ENCODE data around the gene FBXO3.

The FBXO3 gene

GRCh38 chr11:33772870-33773269 is 1.4 kb downstream of the FBXO3 start:
- DNase-seq (ENCODE audit: low spot score) (no peak), FAIRE-seq (no peak)

DNA sequence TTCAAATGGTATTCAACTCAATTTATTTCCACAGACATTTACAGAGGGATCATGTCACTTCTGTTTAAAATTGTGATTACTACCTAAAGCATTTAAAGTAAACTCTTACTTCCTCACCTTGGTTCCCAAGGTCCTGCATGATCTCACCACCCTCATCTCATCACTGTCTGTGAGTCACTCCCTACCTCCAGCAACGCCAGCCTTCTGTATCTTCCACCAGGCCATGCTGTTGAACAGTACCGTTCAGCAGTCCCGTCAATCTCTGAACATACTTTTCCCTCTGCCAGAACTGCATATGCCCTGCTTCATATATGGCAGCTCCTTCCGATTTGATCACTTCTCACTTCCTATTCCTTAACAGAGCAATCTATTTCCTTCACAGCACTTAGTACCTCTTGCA is 2.0 kb downstream of the FBXO3 start:
- peak; percentile 31 for DNase-seq (ENCODE audit: low spot score)
- FAIRE-seq, result no peak

DNA sequence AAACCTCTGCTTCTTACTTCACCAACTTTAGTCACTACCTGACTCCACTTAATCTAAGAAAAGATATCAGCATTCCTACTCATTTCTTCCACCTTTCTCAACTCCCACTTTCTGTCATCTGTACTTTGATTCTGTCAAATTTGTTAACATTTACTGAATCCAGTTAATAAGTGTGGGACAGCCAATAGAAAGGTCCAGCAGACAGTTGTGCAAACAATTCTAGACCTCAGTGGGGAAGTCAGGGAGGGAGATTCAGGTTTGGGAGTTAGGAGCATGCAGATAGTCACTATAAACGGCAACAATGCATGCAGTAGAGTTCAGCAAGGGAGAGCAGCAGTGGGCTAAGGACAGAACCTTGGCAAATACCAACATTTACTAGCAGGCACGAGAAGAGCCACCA is 4.1 kb downstream of the FBXO3 start:
- no peak for FAIRE-seq
- DNase-seq (ENCODE audit: low spot score), result no peak

GRCh38 chr11:33769542-33769941 is 4.8 kb downstream of the FBXO3 start:
- FAIRE-seq, result no peak
- DNase-seq (ENCODE audit: low spot score), result no peak

DNA sequence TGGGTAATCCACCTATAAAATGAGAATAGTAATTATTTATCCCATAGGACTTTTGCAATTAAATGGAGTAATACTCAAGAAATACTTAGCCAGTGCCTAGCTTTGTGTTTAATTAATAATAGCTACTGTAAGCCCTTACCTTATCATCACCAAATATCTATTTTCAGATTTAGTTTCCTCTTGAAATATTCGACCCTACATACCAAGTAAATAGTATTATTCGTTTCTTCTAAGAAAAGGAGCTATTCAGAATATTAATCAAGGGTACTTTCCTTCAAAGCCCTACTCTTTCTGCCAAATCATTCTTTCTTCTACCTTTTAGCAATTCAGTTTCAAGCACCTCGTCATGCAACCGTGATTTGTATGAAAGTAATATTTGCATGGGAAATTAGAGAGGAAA is 6.7 kb downstream of the FBXO3 start:
- DNase-seq (ENCODE audit: low spot score) (no peak), FAIRE-seq (no peak)

- no peak for FAIRE-seq
Measured at GRCh38 chr11:33766085-33766484, 8.2 kb downstream of the FBXO3 start.

DNA sequence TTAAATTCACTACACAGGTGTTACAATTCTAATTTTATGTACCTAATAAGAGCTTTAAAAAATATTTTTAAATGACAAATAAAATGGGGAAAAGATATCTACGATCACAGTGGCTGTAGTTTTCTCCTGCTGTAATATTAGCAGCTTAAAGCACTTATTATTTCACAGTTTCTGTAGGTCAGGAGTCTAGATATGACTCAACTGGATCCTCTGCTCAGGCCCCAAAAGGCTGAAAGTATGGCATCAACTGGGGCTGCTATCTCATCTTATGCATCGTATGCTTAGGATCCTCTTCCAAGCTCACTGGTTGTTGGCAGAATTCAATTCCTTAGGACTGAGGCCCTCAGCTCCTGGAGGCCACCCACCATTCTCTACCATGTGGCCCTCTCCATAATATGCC is 12.8 kb downstream of the FBXO3 start:
- FAIRE-seq (no peak), DNase-seq (ENCODE audit: low spot score) (no peak)

More at GRCh38 chr11:33766085-33766484, 8.2 kb downstream of the FBXO3 start:
- DNase-seq (ENCODE audit: low spot score), result no peak

DNA sequence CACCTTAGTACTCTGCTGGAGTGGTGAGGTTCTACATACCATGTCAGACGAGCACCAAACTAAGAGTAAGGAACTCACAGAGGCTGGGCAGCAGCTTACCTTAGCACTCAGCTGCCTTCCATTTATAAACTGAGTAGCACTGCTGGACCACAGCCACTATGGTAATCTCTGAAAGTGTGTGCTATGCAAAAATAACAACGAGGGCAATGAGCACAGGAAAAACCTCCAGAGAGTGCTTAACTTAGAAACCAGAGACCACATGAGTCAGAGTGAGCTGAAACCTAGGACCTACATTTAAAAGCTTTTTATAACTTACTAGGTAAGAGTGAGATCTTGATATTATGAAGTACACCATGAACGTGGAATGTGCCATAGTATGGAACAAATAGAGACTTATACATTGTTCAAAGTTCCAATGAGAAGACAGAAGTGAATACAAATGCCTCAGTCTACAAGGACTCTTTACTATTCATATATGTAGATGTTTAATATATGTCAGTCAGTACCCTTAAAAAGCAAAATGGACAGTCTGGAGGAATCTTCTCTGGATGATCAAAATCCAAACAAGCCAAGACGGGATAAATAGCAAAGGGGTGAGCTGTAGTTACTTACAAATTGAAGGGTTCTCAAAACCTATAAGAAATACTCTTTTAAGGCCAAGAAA is 20.9 kb downstream of the FBXO3 start:
- DNase-seq (ENCODE audit: low spot score), result no peak
- no peak for FAIRE-seq

DNA sequence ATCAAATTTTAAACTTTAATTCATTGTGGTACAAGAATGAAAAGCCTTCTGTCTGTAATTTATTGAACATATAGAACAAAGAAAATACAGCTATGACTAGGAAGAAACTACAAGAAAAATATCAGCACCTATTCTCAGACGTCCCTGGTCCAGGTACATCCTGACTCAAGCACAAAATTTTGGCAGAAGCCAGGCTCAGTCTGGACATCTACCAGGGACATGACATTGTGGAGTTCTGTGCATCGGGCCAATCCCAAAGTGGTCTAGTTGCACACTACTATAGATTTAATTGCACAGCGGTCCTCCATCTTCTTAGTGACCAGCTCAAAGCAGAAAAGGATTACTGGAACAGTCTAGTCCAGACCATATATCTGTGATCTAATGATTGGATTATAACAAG is 22.4 kb downstream of the FBXO3 start:
- FAIRE-seq (no peak), DNase-seq (ENCODE audit: low spot score) (no peak)

- DNase-seq (ENCODE audit: low spot score), result no peak
- FAIRE-seq, result no peak
Measured at GRCh38 chr11:33747979-33748378, 26.3 kb downstream of the FBXO3 start.

GRCh38 chr11:33743291-33743690 is 31.0 kb downstream of the FBXO3 start:
- DNase-seq (ENCODE audit: low spot score), result no peak
- no peak for FAIRE-seq

DNA sequence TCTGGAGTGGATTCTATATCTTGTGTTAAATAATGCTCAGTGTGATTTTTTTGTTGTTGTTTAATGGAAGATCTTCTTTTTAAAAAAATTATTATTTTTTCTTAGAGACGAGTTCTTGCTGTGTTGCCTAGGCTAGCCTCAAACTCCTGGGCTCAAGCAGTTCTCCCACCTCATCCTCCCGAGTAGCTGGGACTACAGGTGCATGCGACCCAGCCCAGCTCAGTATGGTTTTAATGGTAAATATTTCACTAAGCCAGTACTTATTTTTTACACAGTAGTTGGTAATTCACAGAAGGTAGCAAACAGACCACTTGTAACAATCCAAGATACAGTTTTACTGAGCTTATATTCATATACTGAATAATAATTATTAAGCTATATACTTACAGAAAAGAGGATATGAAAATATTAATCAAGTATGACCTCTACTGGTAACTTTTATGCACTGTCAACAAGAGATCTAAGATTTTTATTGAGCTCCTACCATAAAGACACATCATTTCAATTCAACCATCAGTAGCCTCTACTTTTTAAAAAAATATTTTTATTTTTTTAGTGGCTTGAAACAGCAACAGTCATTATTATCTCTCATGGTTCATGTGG is 32.0 kb downstream of the FBXO3 start:
- no peak for DNase-seq (ENCODE audit: low spot score)
- no peak for FAIRE-seq

- FAIRE-seq, result no peak
- no peak for DNase-seq (ENCODE audit: low spot score)
Measured at GRCh38 chr11:33741806-33742205, 32.5 kb downstream of the FBXO3 start.

GRCh38 chr11:33737362-33737821 is 36.9 kb downstream of the FBXO3 start:
- no peak for FAIRE-seq
- no peak for DNase-seq (ENCODE audit: low spot score)

GRCh38 chr11:33736148-33736812 is 38.0 kb downstream of the FBXO3 start, which contains the start of gene CD59:
Gene CD59 (minus strand): TSS chr11:33736423. CDS start chr11:33722445, 13,978 bp downstream.
- DNase-seq (ENCODE audit: low spot score) (peak; percentile 96), FAIRE-seq (no peak)

DNA sequence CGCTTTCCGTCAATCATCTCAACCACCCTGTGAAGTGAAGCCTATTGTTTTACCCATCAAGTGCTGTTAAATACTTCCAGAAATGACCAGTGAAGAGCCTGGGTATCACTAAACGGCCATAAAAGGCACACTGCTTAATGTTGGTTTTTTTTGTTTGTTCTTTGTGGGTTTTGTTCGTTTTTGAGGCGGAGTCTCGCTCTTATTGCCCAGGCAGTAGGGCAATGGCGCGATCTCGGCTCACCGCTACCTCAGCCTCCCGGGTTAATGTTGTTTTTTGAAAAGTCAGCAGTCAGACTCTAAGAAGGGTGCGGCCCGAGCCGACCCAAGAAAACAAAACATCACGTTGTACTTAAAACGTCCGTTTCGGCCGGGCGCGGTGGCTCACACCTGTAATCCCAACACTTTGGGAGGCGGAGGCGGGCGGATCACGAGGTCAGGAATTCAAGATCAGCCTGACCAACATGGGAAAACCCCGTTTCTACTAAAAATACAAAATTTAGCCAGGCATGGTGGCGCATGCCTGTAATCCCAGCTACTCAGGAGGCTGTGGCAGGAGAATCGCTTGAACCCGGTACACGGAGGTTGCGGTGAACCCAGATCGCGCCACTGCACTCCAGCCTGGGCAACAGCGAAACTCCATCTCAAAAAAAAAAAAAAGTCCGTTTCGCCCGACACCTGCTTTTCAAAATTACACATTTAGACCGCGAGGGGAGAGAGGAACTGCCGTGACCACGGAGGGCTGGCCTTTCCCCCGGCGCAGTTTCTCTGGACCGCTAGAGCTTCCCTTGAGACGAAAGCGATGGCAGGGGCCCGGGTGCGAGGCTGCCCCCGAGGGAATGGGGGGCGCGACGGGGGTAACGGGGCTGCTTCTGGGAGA is 38.8 kb downstream of the FBXO3 start:
- DNase-seq (ENCODE audit: low spot score), result no peak
- no peak for FAIRE-seq

DNA sequence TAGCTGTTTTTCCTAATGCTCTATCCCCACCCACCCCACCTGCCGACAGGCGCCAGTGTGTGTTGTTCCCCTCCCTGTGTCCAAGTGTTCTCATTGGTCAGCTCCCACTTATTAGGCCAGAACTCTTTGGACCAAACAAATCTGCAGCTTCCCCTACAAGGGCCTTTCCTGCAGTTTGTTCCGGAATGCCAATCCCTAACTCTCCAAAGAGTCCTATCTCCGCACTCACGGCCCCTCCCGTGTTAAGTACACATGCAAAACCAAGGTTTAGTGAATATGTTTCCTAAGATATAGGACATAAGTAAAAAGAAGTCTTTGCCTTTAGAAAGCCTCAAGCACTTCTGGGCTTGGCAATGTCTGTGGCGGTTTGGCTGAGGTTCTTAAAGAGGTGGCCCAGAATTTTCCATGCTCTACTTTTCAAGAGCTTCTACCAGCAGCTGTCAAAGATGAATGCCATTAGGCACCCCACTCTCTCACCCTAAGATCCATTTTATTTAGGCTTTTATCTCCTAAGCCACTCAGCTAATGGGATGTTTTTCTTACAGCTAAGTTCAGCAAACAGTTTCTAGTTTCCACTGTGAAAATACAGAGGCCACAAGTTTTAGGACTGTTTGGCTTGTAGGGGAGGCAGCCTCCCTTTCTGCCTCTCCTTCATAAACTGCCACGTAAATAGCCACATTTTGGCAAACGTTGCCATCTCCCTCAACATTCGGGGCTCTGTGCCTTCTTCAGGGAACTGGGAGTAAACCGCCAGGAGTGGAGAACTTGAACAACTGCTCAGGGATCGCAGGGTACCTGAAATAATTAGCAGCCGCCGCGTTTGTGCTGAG is 39.7 kb downstream of the FBXO3 start:
- FAIRE-seq (no peak), DNase-seq (ENCODE audit: low spot score) (no peak)

DNA sequence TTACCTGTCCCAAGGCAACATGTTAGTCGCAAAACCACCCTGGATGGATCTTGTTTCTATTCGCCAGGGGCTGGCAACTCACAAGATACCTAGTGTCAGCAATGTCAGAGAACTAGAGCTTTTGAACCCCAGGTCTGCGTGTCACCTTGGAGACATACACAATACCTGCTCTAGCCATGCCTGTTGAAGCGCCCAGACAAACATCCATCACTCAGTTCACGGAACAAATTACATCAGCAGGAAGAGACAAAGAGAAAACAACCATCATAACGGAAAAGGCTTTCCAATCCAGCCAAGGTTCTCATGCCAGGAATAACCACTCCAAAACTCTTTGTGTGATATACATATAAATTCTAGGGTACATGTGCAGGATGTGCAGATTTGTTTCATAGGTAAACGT is 40.3 kb downstream of the FBXO3 start:
- DNase-seq (ENCODE audit: low spot score) (no peak), FAIRE-seq (no peak)

DNA sequence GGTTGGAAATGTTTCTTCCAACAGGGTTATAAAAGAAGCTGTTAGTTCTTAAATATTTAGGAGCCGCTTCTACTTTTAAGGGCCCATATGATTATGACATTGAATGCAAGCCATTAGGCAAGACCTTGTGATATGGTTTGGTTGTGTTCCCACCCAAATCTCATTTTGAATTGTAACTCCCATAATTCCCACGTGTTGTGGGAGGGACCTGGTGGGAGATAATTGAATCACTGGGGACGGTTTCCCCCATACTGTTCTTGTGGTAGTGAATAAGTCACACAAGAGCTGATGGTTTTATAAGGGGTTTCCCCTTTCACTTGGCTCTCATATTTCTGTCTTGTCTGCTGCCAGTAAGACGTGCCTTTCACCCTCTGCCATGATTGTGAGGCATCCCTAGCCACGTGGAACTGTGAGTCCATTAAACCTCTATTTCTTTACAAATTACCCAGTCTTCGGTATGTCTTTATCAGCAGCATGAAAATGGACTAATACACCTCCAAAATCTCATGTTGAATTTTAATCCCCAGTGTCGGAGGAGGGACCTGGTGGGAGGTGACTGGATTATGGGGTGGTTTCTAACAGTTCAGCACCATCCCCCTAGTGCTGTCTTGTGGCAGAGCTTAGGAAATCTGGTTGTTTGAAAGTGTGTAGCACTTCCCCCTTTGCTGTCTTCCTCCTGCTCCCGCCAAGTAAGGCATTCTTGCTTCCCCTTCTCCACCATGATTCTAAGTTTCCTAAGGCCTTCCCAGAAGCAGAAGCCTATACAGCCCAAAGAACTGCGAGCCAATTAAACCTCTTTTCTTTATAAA is 42.4 kb downstream of the FBXO3 start:
- FAIRE-seq, result no peak
- no peak for DNase-seq (ENCODE audit: low spot score)

DNA sequence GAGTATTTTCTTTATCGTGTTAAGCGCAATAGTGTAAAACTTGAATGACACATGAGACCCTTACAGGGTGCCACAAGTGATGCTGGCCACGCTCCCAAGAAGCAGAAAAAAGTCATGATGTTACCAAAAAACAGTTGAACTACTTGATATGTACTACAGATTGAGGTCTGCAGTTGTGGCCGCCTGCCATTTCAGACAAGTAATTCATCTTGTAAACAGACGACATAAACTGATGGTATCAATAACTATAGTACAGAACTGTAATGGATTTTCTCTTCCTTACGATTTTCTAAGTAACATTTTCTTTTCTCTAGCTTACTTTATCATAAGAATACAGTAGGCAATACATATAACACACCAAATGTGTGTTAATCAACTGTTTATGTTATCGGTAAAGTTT is 43.6 kb downstream of the FBXO3 start:
- FAIRE-seq (no peak), DNase-seq (ENCODE audit: low spot score) (no peak)

Data from urothelium cell line (cell line).